Hepatocyte (in vitro differentiated cells): Measurements from ENCODE around the gene RWDD2A. TPM values are rescaled to one million over a fixed set of nuclear protein-coding genes. Genes with fewer than 3 reads are reported as not detected.

ENCODE experiments used
- DNase-seq: peaks from one replicate; pipeline ENCODE4 v3.0.0-alpha.2; 2016; ENCODE audit warnings: low spot score
- H2AFZ ChIP-seq: fragments of 200-600 bp; sonication (generic); 2 replicates; pipeline ENCODE4 v1.6.0; 2016; ENCODE audit warnings: antibody characterized with exemption, mild to moderate bottlenecking
- H3K27ac ChIP-seq: fragments of 200-600 bp; sonication (generic); 2 replicates; pipeline ENCODE4 v1.5.1; 2016; ENCODE audit warnings: mild to moderate bottlenecking
- H3K27me3 ChIP-seq: fragments of 200-600 bp; sonication (generic); 2 replicates; pipeline ENCODE4 v1.6.1; 2016
- H3K36me3 ChIP-seq: fragments of 200-600 bp; sonication (generic); replicated peaks from 2 replicates; pipeline ENCODE4 v1.5.1; 2016; ENCODE audit warnings: low read depth; ENCODE audit not compliant: insufficient read depth
- H3K4me1 ChIP-seq: fragments of 200-600 bp; sonication (generic); 2 replicates; pipeline ENCODE4 v1.5.1; 2016; ENCODE audit warnings: mild to moderate bottlenecking, moderate library complexity; ENCODE audit not compliant: insufficient read depth
- H3K4me2 ChIP-seq: fragments of 200-600 bp; sonication (generic); 2 replicates; pipeline ENCODE4 v1.6.0; 2016
- H3K4me3 ChIP-seq: fragments of 200-600 bp; sonication (generic); 2 replicates; pipeline ENCODE4 v1.5.1; 2016; ENCODE audit warnings: mild to moderate bottlenecking
- H3K79me2 ChIP-seq: fragments of 200-600 bp; sonication (generic); 2 replicates; pipeline ENCODE4 v1.6.0; 2017; ENCODE audit warnings: mild to moderate bottlenecking
- H3K9me2 ChIP-seq: fragments of 200-600 bp; sonication (generic); replicated peaks from 2 replicates; pipeline ENCODE4 v1.6.0; 2017; ENCODE audit warnings: mild to moderate bottlenecking; ENCODE audit not compliant: insufficient read depth
- H3K9me3 ChIP-seq: fragments of 200-600 bp; sonication (generic); 2 replicates; pipeline ENCODE4 v1.5.1; 2016; ENCODE audit warnings: low read depth, mild to moderate bottlenecking
- H4K20me1 ChIP-seq: fragments of 200-600 bp; sonication (generic); 2 replicates; pipeline ENCODE4 v1.6.0; 2016; ENCODE audit warnings: mild to moderate bottlenecking; ENCODE audit not compliant: insufficient read depth, poor library complexity, severe bottlenecking
- EZH2 ChIP-seq: fragments of 200-600 bp; sonication (generic); IDR thresholded peaks from 2 replicates; pipeline ENCODE4 v1.6.1; 2016; ENCODE audit warnings: antibody characterized with exemption, mild to moderate bottlenecking, borderline replicate concordance
- EZH2phosphoT487 ChIP-seq: fragments of 200-600 bp; sonication (generic); IDR thresholded peaks from one replicate; pipeline ENCODE4 v1.6.1; 2018; ENCODE audit warnings: antibody characterized with exemption, mild to moderate bottlenecking, low read depth, moderate library complexity; ENCODE audit not compliant: unreplicated experiment, severe bottlenecking
- WGBS: methylation state at CpG from one replicate; pipeline ENCODE4 v1.1.6; 2016; ENCODE audit warnings: low lambda C conversion rate; ENCODE audit errors: missing lambda C conversion rate; 5-methylcytosine and 5-hydroxymethylcytosine counted together
- polyA plus RNA-seq: library from polyadenylated mRNA; unstranded; fragments of >200 nt; fragmentation: Nextera tagmentation; extraction: Ambion mirVana; gene quantifications from 2 replicates; pipeline ENCODE4 v1.2.1, GENCODE V29; 2016
- total RNA-seq: library from RNA; depleted of rRNA; stranded (reverse); fragments of >200 nt; gene quantifications from 2 replicates; pipeline ENCODE4 v1.2.3, GENCODE V29; 2014
- TF ChIP-seq, protein P1 (sequence below): fragments of 200-600 bp; sonication (generic); IDR thresholded peaks from 2 replicates; pipeline ENCODE4 v1.5.1; 2016; ENCODE audit warnings: antibody characterized with exemption, mild to moderate bottlenecking; ENCODE audit not compliant: poor library complexity

RWDD2A gene
- total and polyA plus RNA-seq, 2 experiments from 2014 or later = 5.4 to 6.2 TPM

DNA sequence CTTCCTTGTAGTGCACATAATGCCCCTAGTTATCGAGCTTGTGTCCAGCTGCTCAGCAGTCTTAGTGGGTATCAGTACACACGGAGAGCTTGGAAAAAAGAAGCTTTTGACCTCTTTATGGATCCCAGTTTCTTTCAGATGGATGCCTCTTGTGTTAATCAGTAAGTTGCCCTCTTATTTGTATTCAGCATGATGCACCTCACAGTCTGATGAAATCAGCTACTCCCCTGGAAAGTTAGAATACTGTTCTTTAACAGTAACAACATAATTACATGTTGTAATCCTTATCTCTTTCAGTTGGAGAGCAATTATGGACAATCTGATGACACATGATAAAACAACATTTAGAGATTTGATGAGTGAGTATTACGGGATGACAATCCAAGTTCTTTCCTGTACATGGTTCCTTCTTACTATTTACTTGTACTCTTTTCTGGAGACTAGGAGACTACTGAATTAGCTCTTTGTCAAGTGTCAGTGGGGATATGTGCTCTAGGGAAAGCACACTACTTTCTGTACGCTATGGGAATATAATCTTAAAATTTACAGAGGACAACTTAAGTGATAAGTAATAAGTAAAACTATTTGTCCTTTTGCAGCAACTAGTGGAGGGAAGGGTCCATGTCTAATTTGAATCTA is 39.2 kb upstream of the RWDD2A start:
- H3K9me3 ChIP-seq = no peaks in the 10 kb centered on the region
- H2AFZ ChIP-seq = no peak overlapping the region
- no peaks in the 10 kb centered on the region for H3K9me2 ChIP-seq
- peak overlapping the region; percentile 14 for H3K4me2 ChIP-seq
- no peaks in the 10 kb centered on the region for H3K36me3 ChIP-seq
- H3K4me3 ChIP-seq = no peak overlapping the region
- no peaks in the 10 kb centered on the region for H3K27me3 ChIP-seq
- no peak overlapping the region for H3K27ac ChIP-seq
- H4K20me1 ChIP-seq = no peaks in the 10 kb centered on the region
- 67% methylated on average over 4 of the region's 4 CpGs for WGBS
- no peak for TF ChIP-seq EZH2
- no peak for TF ChIP-seq EZH2phosphoT487
- TF ChIP-seq, protein P1, sequence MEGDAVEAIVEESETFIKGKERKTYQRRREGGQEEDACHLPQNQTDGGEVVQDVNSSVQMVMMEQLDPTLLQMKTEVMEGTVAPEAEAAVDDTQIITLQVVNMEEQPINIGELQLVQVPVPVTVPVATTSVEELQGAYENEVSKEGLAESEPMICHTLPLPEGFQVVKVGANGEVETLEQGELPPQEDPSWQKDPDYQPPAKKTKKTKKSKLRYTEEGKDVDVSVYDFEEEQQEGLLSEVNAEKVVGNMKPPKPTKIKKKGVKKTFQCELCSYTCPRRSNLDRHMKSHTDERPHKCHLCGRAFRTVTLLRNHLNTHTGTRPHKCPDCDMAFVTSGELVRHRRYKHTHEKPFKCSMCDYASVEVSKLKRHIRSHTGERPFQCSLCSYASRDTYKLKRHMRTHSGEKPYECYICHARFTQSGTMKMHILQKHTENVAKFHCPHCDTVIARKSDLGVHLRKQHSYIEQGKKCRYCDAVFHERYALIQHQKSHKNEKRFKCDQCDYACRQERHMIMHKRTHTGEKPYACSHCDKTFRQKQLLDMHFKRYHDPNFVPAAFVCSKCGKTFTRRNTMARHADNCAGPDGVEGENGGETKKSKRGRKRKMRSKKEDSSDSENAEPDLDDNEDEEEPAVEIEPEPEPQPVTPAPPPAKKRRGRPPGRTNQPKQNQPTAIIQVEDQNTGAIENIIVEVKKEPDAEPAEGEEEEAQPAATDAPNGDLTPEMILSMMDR = no peak
- DNase-seq = peak; percentile 11
- H3K4me1 ChIP-seq = no peaks in the 10 kb centered on the region
- H3K79me2 ChIP-seq = no peaks in the 10 kb centered on the region

- Histone ChIP-seq H3K4me1 (no peaks in the 10 kb centered on the region), H3K4me2 (no peak overlapping the region), H3K79me2 (no peaks in the 10 kb centered on the region), H3K27ac (no peak overlapping the region), H4K20me1 (no peaks in the 10 kb centered on the region), H3K27me3 (no peaks in the 10 kb centered on the region), H3K36me3 (no peaks in the 10 kb centered on the region), H3K9me2 (no peaks in the 10 kb centered on the region), H2AFZ (no peak overlapping the region), H3K4me3 (no peak overlapping the region), H3K9me3 (no peaks in the 10 kb centered on the region)
- DNase-seq = no peak
- no peak for TF ChIP-seq EZH2phosphoT487
- TF ChIP-seq, protein P1 = no peak
- TF ChIP-seq EZH2 = no peak
- WGBS = 39% methylated on average over 2 of the region's 2 CpGs
Observed at GRCh38 chr6:83155794-83156193, 37.4 kb upstream of the RWDD2A start.

DNA sequence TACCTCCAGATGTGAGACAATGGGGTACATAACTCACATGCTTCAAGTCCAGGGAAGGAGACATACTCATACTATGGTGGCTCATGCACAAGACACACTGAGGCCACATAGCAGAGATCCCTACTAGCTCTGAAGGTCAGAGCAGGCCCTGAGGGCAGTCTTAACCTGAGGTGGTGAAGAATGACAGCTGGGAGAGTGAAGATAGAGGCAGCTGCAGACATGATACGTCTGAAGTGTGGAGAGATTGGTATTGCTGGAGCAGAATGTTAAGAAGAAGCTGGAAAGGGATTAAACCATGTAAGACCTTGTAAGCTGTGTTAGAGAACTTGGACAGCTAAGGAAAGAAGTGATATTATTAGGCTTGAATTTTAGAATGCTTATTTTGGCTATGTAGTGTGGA is 33.0 kb upstream of the RWDD2A start:
- DNase-seq = no peak
- no peaks in the 10 kb centered on the region for H4K20me1 ChIP-seq
- H3K9me3 ChIP-seq = no peaks in the 10 kb centered on the region
- H3K4me3 ChIP-seq = no peak overlapping the region
- no peaks in the 10 kb centered on the region for H3K36me3 ChIP-seq
- H2AFZ ChIP-seq = no peak overlapping the region
- H3K9me2 ChIP-seq = no peaks in the 10 kb centered on the region
- no peaks in the 10 kb centered on the region for H3K79me2 ChIP-seq
- WGBS = 71% methylated on average over 1 of the region's 1 CpG
- H3K27ac ChIP-seq = no peak overlapping the region
- TF ChIP-seq EZH2 (no peak), EZH2phosphoT487 (no peak)
- TF ChIP-seq, protein P1 = no peak
- H3K27me3 ChIP-seq = no peaks in the 10 kb centered on the region
- no peak overlapping the region for H3K4me2 ChIP-seq
- no peaks in the 10 kb centered on the region for H3K4me1 ChIP-seq
